ENCODE results near the gene MAP3K14. TPM values are rescaled to one million over a fixed set of nuclear protein-coding genes. Genes with fewer than 3 reads are reported as not detected.

The MAP3K14 gene
- total and polyA plus RNA-seq, 12 donors: 6.7 to 24.1 (median 12.6) TPM

GRCh38 chr17:45270828-45271418 lies 45.9 kb downstream of the MAP3K14 start:
- no peaks in the 10 kb centered on the region for H3K9me3 ChIP-seq
- intact Hi-C loops (cut with DNase I): loop anchor here in 4 of 10 donors (5.0 to 10.0 kb wide), 3 partner anchors 34 to 54 kb away; partner anchors contain the start of gene FMNL1 (in 2 of the 4)
- no peak overlapping the region for H3K4me3 ChIP-seq
- peak; percentile 20 to 66 (median 52) for TF ChIP-seq CTCF (IDR thresholded peaks at IDR 0.05)
- 76 to 80% methylated on average over 13 of the region's 13 CpGs for WGBS, 2 donors
- peaks cover 3 to 90% (median 73%) of the 10 kb centered on the region in 9 donors for H3K36me3 ChIP-seq
- peak in 3 of 8 donors; percentile 24 to 38 (median 29) for ATAC-seq
- no peak for DNase-seq
- no peaks in the 10 kb centered on the region for H3K27me3 ChIP-seq
- H3K4me1 ChIP-seq: peaks cover 0 to 15% (median under 1%) of the 10 kb centered on the region in 9 donors
- H3K27ac ChIP-seq: no peak overlapping the region

GRCh38 chr17:45269912-45270311 lies 46.9 kb downstream of the MAP3K14 start:
- no peaks in the 10 kb centered on the region for H3K27me3 ChIP-seq
- no peak for ATAC-seq
- peaks cover 3 to 98% (median 80%) of the 10 kb centered on the region in 9 donors for H3K36me3 ChIP-seq
- H3K9me3 ChIP-seq: no peaks in the 10 kb centered on the region
- DNase-seq: no peak
- H3K4me3 ChIP-seq: no peak overlapping the region
- 90 to 94% methylated on average over 7 of the region's 7 CpGs for WGBS, 2 donors
- H3K4me1 ChIP-seq: peaks cover 0 to 20% (median 3%) of the 10 kb centered on the region in 9 donors
- no peak overlapping the region for H3K27ac ChIP-seq
- intact Hi-C loops (cut with DNase I): loop anchor here in 4 of 10 donors (5.0 to 10.0 kb wide), 3 partner anchors 33 to 53 kb away; partner anchors contain the start of gene FMNL1 (in 2 of the 4)
- TF ChIP-seq CTCF (IDR thresholded peaks at IDR 0.05): no peak

GRCh38 chr17:45267436-45268055 lies 49.3 kb downstream of the MAP3K14 start:
- Histone ChIP-seq H3K36me3 (peaks cover 3 to 99% (median 64%) of the 10 kb centered on the region in 9 donors), H3K9me3 (no peaks in the 10 kb centered on the region), H3K4me1 (peaks cover 6 to 26% (median 13%) of the 10 kb centered on the region in 9 donors), H3K27ac (no peak overlapping the region), H3K27me3 (no peaks in the 10 kb centered on the region), H3K4me3 (no peak overlapping the region)
- intact Hi-C loops (cut with DNase I): no loop called here
- WGBS, 2 donors: 93 to 94% methylated on average over 10 of the region's 10 CpGs
- no peak for TF ChIP-seq CTCF (IDR thresholded peaks at IDR 0.05)
- DNase-seq (no peak), ATAC-seq (no peak)

- TF ChIP-seq CTCF (IDR thresholded peaks at IDR 0.05): no peak
- H3K36me3 ChIP-seq: peaks cover 3 to 88% (median 57%) of the 10 kb centered on the region in 9 donors
- peak overlapping the region in 1 of 10 donors; percentile 28 for H3K27ac ChIP-seq
- DNase-seq: no peak
- 89 to 94% methylated on average over 13 of the region's 13 CpGs for WGBS, 2 donors
- intact Hi-C loops (cut with DNase I): no loop called here
- H3K4me3 ChIP-seq: no peak overlapping the region
- peaks cover 12 to 37% (median 24%) of the 10 kb centered on the region in 9 donors for H3K4me1 ChIP-seq
- ATAC-seq: no peak
- no peaks in the 10 kb centered on the region for H3K9me3 ChIP-seq
- no peaks in the 10 kb centered on the region for H3K27me3 ChIP-seq
Measured at GRCh38 chr17:45266372-45266926, 50.4 kb downstream of the MAP3K14 start.
